ENCODE measurements around the gene IGFBP2. TPM values are rescaled to one million over a fixed set of nuclear protein-coding genes. Genes with fewer than 3 reads are reported as not detected.

Gene IGFBP2
- total RNA-seq, 6 experiments from 2014 or later = 0.28 to 0.40 TPM; not detected in 4

DNA sequence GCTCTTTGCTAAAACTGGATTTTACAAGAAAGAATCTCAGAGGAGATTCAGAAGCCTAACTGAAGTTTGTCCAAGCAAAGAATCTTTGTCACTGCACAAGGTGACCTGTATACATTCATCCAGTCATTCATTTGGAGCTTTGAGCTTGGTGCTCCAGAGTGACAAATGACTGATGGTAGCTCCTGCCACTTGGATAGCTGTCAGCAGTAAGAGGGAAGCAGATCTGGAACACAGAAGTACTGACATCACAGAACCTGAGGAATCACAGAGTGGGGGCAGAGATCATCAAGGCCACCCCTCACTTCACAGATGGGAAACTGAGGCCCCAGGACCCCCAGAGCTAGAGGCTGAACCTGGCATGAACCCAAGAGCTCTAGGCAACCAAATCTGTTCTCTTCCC lies 28.8 kb upstream of the IGFBP2 start:
- no peaks in the 10 kb centered on the region for H3K9me3 Mint-ChIP-seq
- DNase-seq = no peak
- peaks cover 63% of the 10 kb centered on the region for H3K27me3 Mint-ChIP-seq (ENCODE audit: insufficient read depth)
- H3K4me3 Mint-ChIP-seq = no peak overlapping the region
- H3K4me1 Mint-ChIP-seq (ENCODE audit: low read depth) = no peaks in the 10 kb centered on the region
- no peak overlapping the region for H3K27ac Mint-ChIP-seq
- H3K36me3 Mint-ChIP-seq (ENCODE audit: low read depth) = no peaks in the 10 kb centered on the region; the same call in 1 of the 2 replicates
- TF ChIP-seq, protein P1, sequence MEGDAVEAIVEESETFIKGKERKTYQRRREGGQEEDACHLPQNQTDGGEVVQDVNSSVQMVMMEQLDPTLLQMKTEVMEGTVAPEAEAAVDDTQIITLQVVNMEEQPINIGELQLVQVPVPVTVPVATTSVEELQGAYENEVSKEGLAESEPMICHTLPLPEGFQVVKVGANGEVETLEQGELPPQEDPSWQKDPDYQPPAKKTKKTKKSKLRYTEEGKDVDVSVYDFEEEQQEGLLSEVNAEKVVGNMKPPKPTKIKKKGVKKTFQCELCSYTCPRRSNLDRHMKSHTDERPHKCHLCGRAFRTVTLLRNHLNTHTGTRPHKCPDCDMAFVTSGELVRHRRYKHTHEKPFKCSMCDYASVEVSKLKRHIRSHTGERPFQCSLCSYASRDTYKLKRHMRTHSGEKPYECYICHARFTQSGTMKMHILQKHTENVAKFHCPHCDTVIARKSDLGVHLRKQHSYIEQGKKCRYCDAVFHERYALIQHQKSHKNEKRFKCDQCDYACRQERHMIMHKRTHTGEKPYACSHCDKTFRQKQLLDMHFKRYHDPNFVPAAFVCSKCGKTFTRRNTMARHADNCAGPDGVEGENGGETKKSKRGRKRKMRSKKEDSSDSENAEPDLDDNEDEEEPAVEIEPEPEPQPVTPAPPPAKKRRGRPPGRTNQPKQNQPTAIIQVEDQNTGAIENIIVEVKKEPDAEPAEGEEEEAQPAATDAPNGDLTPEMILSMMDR (IDR thresholded peaks at IDR 0.05) = no peak

DNA sequence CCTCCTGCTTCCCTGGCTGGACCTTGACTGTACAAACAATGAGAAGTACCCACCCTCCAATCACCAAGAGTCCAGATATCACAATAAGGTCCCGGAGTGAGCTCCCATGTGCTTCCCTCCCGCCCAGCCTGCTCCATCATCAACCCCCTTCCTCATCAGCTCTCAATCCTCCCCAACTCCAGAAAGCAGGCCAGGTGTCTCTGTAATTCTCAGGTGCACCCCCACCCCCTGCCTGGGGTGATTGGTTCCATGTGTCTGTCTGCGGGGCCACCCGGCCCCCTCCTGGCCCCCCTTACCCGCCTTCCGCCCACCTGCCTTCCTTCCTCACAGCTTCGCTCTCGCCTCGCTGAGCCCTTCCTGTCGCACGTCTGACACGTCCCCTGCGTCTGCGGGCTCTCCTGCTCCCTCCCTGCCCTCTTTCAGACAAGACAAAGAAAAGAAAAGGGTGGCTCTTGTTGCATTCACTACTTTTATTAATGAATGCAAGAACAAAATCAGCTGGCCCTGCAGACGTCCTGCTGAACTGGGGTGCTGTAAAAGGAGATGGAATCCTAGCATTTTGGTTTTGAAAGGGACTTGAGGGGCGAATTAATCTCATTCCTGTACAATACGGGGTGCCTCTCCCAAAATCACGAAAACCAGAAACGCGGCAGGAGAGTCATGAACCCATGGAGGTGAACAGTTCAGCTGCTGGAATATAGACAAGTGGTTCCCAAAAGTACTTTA lies 26.5 kb upstream of the IGFBP2 start:
- H3K4me3 Mint-ChIP-seq = no peak overlapping the region
- TF ChIP-seq, protein P1 (IDR thresholded peaks at IDR 0.05) = no peak
- no peak for DNase-seq
- H3K9me3 Mint-ChIP-seq = no peaks in the 10 kb centered on the region
- H3K36me3 Mint-ChIP-seq (ENCODE audit: low read depth) = no peaks in the 10 kb centered on the region; the same call in 1 of the 2 replicates
- H3K4me1 Mint-ChIP-seq (ENCODE audit: low read depth) = no peaks in the 10 kb centered on the region
- peaks cover 65% of the 10 kb centered on the region for H3K27me3 Mint-ChIP-seq (ENCODE audit: insufficient read depth)
- H3K27ac Mint-ChIP-seq = no peak overlapping the region

DNA sequence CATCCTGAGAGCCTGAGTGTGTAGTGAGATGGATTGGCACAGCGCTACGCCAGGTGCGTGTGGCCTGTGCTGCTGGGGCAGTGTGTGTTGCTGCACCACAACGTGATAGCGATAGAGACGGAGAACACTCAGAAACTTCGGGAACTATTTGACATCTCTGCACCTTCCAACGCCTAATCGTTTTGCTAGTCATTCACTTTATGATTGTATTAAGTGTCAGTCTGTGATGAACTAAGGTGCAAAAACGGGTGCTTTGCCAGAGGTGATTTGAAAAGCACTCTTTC lies 26.0 kb upstream of the IGFBP2 start:
- H3K4me3 Mint-ChIP-seq = no peak overlapping the region
- TF ChIP-seq, protein P1 (IDR thresholded peaks at IDR 0.05) = no peak
- DNase-seq = no peak
- H3K9me3 Mint-ChIP-seq = no peaks in the 10 kb centered on the region
- no peak overlapping the region for H3K27ac Mint-ChIP-seq
- H3K36me3 Mint-ChIP-seq (ENCODE audit: low read depth) = no peaks in the 10 kb centered on the region; the same call in 1 of the 2 replicates
- H3K4me1 Mint-ChIP-seq (ENCODE audit: low read depth) = no peaks in the 10 kb centered on the region
- H3K27me3 Mint-ChIP-seq (ENCODE audit: insufficient read depth) = peaks cover 63% of the 10 kb centered on the region

DNA sequence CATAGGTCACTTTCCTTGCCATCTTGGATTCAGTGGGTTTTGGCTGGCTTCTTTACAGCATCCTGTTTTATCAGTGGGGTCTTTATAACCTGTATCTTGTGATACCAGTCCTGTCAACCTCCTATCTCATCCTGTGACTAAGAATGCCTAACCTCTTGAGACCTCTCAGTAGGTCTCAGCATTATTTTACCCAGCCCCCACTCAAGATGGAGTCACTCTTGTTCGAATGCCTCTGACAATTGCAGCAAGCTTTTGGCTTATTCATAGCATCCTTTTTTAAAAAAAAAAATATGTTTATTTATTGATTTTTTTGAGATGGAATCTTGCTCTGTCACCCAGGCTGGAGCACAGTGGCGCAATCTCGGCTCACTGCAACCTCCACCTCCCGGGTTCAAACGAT lies 24.7 kb upstream of the IGFBP2 start:
- Mint-ChIP-seq H3K27me3 (ENCODE audit: insufficient read depth) (peaks cover 64% of the 10 kb centered on the region), H3K9me3 (no peaks in the 10 kb centered on the region), H3K4me3 (no peak overlapping the region), H3K27ac (no peak overlapping the region), H3K4me1 (ENCODE audit: low read depth) (no peaks in the 10 kb centered on the region), H3K36me3 (ENCODE audit: low read depth) (no peaks in the 10 kb centered on the region; the same call in 1 of the 2 replicates)
- DNase-seq = no peak
- TF ChIP-seq, protein P1 (IDR thresholded peaks at IDR 0.05) = no peak

DNA sequence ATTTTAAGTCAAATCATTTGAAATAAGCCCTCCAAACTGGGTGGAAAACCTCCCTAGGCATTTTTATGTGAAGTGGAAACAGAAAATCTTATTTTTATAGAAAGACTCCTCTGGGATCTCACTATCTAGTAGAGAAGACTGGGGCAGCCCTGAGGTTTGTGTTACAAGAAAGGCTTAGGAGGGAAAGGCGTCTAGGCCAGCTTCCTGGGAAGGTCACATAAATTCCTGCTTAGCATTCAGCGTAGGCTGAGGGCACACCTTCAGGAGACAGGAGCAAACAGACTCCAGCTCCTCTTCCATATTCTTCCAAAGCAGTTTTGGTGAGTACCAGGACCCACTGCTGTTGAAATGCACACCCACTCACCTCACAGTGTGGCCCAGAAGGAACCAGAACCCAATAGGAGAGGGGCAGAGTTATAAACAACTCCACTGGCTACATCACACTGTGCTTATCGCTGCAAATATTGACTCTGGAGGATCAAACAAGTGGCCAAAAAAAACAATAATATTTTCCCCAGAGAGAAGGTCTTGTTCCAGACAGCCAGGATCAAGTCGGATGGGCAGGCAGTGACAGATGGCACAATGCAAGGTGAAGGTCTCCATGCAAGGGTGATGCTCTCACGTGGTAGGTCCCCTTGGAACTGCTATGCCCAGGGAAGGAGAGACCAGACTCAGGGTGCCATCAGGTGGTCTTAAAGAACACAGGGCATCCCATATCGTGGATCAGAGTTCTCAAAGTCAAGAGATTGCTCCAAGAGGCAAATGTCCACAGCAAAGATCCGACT lies 17.7 kb upstream of the IGFBP2 start:
- no peaks in the 10 kb centered on the region; the same call in 1 of the 2 replicates for H3K36me3 Mint-ChIP-seq (ENCODE audit: low read depth)
- peaks cover 53% of the 10 kb centered on the region for H3K27me3 Mint-ChIP-seq (ENCODE audit: insufficient read depth)
- H3K4me1 Mint-ChIP-seq (ENCODE audit: low read depth) = no peaks in the 10 kb centered on the region
- no peak for DNase-seq
- TF ChIP-seq, protein P1 (IDR thresholded peaks at IDR 0.05) = no peak
- H3K27ac Mint-ChIP-seq = no peak overlapping the region
- no peak overlapping the region for H3K4me3 Mint-ChIP-seq
- no peaks in the 10 kb centered on the region for H3K9me3 Mint-ChIP-seq
